Measurements from ENCODE around the gene HEPHL1. TPM values are rescaled to one million over a fixed set of nuclear protein-coding genes. Genes with fewer than 3 reads are reported as not detected.
"Not testable (repeated sequence)": the region's sequence is repeated elsewhere in the genome, so short reads cannot be mapped to it uniquely, and the experiment has no call there.

The HEPHL1 gene
- total and polyA plus RNA-seq, 2 experiments from 2014 or later: 0.07 to 0.21 TPM

GRCh38 chr11:93974759-93975158 lies 46.4 kb upstream of the HEPHL1 start:
- no peak for TF ChIP-seq POLR2AphosphoS5 (IDR thresholded peaks at IDR 0.05; ENCODE audit: low read depth)
- no peak for TF ChIP-seq CREB1 (CRISPR knock-in tag; IDR thresholded peaks at IDR 0.05; ENCODE audit: low read depth)
- no peak for TF ChIP-seq STAT1 (IDR thresholded peaks at IDR 0.05; ENCODE audit: unreplicated experiment)
- no peak for TF ChIP-seq ZNF114 (CRISPR knock-in tag; IDR thresholded peaks at IDR 0.05)
- TF ChIP-seq ZNF462 (CRISPR knock-in tag; IDR thresholded peaks at IDR 0.05): no peak
- no peak for TF ChIP-seq REST (IDR thresholded peaks at IDR 0.05; ENCODE audit: unreplicated experiment)
- TF ChIP-seq, protein P1, sequence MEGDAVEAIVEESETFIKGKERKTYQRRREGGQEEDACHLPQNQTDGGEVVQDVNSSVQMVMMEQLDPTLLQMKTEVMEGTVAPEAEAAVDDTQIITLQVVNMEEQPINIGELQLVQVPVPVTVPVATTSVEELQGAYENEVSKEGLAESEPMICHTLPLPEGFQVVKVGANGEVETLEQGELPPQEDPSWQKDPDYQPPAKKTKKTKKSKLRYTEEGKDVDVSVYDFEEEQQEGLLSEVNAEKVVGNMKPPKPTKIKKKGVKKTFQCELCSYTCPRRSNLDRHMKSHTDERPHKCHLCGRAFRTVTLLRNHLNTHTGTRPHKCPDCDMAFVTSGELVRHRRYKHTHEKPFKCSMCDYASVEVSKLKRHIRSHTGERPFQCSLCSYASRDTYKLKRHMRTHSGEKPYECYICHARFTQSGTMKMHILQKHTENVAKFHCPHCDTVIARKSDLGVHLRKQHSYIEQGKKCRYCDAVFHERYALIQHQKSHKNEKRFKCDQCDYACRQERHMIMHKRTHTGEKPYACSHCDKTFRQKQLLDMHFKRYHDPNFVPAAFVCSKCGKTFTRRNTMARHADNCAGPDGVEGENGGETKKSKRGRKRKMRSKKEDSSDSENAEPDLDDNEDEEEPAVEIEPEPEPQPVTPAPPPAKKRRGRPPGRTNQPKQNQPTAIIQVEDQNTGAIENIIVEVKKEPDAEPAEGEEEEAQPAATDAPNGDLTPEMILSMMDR (conservative IDR thresholded peaks at IDR 0.05; ENCODE audit: low read depth in 2 of 2): no peak
- no peak for TF ChIP-seq NANOG (IDR thresholded peaks at IDR 0.05; ENCODE audit: borderline replicate concordance)
- TF ChIP-seq JUNB (IDR thresholded peaks at IDR 0.05; ENCODE audit: unreplicated experiment): no peak
- no peak for TF ChIP-seq EZH2 (IDR thresholded peaks at IDR 0.05; ENCODE audit: low read depth, unreplicated experiment)
- H3K4me1 Mint-ChIP-seq: peaks cover 9% of the 10 kb centered on the region

GRCh38 chr11:93976577-93977254 lies 44.4 kb upstream of the HEPHL1 start:
- peaks cover 11% of the 10 kb centered on the region; the same call in 1 of the 2 replicates for H3K4me1 ChIP-seq (ENCODE audit: insufficient read depth)
- H3K27ac Mint-ChIP-seq; H3K79me2 ChIP-seq (replicated peaks; ENCODE audit: insufficient read depth); H3K36me3 ChIP-seq (ENCODE audit: insufficient read depth); ATAC-seq; H3K9me2 ChIP-seq (ENCODE audit: insufficient read depth); H3F3A ChIP-seq (replicated peaks; ENCODE audit: low read depth); H3K4me2 ChIP-seq; H3K27ac ChIP-seq (ENCODE audit: low read depth); H3K4me3 Mint-ChIP-seq; H3K4me3 ChIP-seq; DNase-seq (ENCODE audit: low spot score); H3K27me3 Mint-ChIP-seq (ENCODE audit: insufficient read depth, low read depth, poor library complexity); H4K20me1 ChIP-seq (replicated peaks; ENCODE audit: insufficient read depth); H3K27me3 ChIP-seq (ENCODE audit: insufficient read depth); H3K4me1 Mint-ChIP-seq; H2AFZ ChIP-seq; H3K36me3 Mint-ChIP-seq (ENCODE audit: low read depth): not testable (repeated sequence)
- peaks cover 11% of the 10 kb centered on the region; the same call in 2 of the 3 replicates for H3K9me3 Mint-ChIP-seq

More at GRCh38 chr11:93974759-93975158, 46.4 kb upstream of the HEPHL1 start:
- no peaks in the 10 kb centered on the region; the same call in 1 of the 2 replicates for H3K9me2 ChIP-seq (ENCODE audit: insufficient read depth)
- no peak overlapping the region for H3K4me3 Mint-ChIP-seq
- no peaks in the 10 kb centered on the region for H3K36me3 ChIP-seq (ENCODE audit: insufficient read depth)
- H3K36me3 Mint-ChIP-seq (ENCODE audit: low read depth): peaks cover 3% of the 10 kb centered on the region; the same call in 2 of the 3 replicates
- H3K79me2 ChIP-seq (replicated peaks; ENCODE audit: insufficient read depth): no peaks in the 10 kb centered on the region
- no peak overlapping the region for H3K4me2 ChIP-seq
- no peak overlapping the region for H3K27ac ChIP-seq (ENCODE audit: low read depth)
- H3K27ac Mint-ChIP-seq: no peak overlapping the region
- no peaks in the 10 kb centered on the region for H3F3A ChIP-seq (replicated peaks; ENCODE audit: low read depth)
- peaks cover 11% of the 10 kb centered on the region; the same call in 2 of the 3 replicates for H3K9me3 Mint-ChIP-seq
- H3K4me3 ChIP-seq: no peak overlapping the region
- H3K27me3 Mint-ChIP-seq (ENCODE audit: insufficient read depth, low read depth, poor library complexity): no peaks in the 10 kb centered on the region
- no peaks in the 10 kb centered on the region for H3K27me3 ChIP-seq (ENCODE audit: insufficient read depth)
- H2AFZ ChIP-seq: no peak overlapping the region
- H3K4me1 ChIP-seq (ENCODE audit: insufficient read depth): peaks cover 11% of the 10 kb centered on the region; the same call in 1 of the 2 replicates
- ATAC-seq (no peak), DNase-seq (ENCODE audit: low spot score) (no peak)
- H4K20me1 ChIP-seq (replicated peaks; ENCODE audit: insufficient read depth): no peaks in the 10 kb centered on the region
